ENCODE measurements around the gene SYCP2L. TPM values are rescaled to one million over a fixed set of nuclear protein-coding genes. Genes with fewer than 3 reads are reported as not detected.
A peak's percentile ranks its signal among the peaks of the same experiment; 100 is the strongest.

SYCP2L gene
- polyA plus RNA-seq, 1 of the 3 experiments (the other 2 are of a cell fraction) = 0.82 TPM

DNA sequence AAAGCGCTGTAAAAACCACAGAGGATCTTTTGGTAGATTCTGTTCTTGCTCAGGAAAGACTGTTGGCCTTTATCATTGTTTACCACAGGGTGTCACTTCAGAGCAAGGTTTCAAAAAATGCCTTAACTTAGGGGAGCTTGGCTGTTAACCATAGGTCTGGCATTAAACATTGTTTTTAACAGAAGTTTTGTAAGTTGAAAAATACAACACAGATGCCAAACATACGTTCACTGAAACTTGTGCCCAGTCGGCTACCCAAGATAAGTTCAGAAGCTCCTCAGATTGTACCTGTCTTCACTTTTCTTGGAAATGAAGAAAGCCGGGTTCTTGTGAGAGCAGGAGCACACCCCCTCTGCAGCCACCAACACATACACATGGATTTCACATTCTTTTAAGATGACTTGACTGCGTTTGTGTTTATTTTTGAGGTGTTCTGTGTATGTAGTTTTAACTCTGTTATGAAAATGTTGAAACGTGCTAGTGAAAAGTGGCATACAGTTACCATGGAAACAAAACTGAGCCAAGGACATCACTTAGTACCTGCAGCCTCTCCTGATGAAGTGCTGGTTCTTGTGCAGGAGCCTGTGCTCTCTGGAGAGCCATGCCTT lies 64.9 kb downstream of the SYCP2L start:
- no peaks in the 10 kb centered on the region for H4K20me1 ChIP-seq (ENCODE audit: insufficient read depth)
- H3K36me3 ChIP-seq (replicated peaks in 1 of 2; ENCODE audit: control insufficient read depth in 1 of 2, insufficient read depth in 2 of 2, low read length in 1 of 2) = no peaks in the 10 kb centered on the region
- no peak overlapping the region for H3K4me2 ChIP-seq
- ChIA-PET POLR2A (interaction anchor here (1.4 kb wide), 1 partner anchor 117 kb away, joined by 4 read pairs; no protein-coding TSS in a partner anchor), CTCF (interaction anchor here (0.6 to 2.3 kb wide), 28 partner anchors 10 to 1282 kb away, joined by 3 to 27 read pairs (median 4); partner anchors contain the start of gene ELOVL2)
- no peaks in the 10 kb centered on the region for H3K27me3 ChIP-seq (ENCODE audit: insufficient read depth)
- H2AFZ ChIP-seq (ENCODE audit: low read depth) = no peak overlapping the region
- WGBS (ENCODE audit: low lambda C conversion rate) = 58% methylated on average over 6 of the region's 6 CpGs
- TF ChIP-seq FOXM1 (IDR thresholded peaks at IDR 0.05; ENCODE audit: low read depth) (no peak), EZH2phosphoT487 (IDR thresholded peaks at IDR 0.05; ENCODE audit: borderline replicate concordance, low read depth) (no peak), MEF2A (IDR thresholded peaks at IDR 0.05; ENCODE audit: borderline replicate concordance, low read depth) (no peak), NRF1 (IDR thresholded peaks at IDR 0.05; ENCODE audit: low read depth, low read length) (0 out of 2 replicates have a peak, but pooled peaks have one; percentile 5), YY1 (IDR thresholded peaks at IDR 0.05; ENCODE audit: low read depth) (no peak), FOSL2 (IDR thresholded peaks at IDR 0.05; ENCODE audit: borderline replicate concordance, low read depth) (no peak), SMC3 (IDR thresholded peaks at IDR 0.05; ENCODE audit: low read depth, low read length) (peak; percentile 86), POLR2AphosphoS5 (IDR thresholded peaks at IDR 0.05; ENCODE audit: low read depth, low read length) (no peak), RAD21 (IDR thresholded peaks at IDR 0.05; ENCODE audit: low read length) (peak; percentile 78)
- TF ChIP-seq, protein P1, sequence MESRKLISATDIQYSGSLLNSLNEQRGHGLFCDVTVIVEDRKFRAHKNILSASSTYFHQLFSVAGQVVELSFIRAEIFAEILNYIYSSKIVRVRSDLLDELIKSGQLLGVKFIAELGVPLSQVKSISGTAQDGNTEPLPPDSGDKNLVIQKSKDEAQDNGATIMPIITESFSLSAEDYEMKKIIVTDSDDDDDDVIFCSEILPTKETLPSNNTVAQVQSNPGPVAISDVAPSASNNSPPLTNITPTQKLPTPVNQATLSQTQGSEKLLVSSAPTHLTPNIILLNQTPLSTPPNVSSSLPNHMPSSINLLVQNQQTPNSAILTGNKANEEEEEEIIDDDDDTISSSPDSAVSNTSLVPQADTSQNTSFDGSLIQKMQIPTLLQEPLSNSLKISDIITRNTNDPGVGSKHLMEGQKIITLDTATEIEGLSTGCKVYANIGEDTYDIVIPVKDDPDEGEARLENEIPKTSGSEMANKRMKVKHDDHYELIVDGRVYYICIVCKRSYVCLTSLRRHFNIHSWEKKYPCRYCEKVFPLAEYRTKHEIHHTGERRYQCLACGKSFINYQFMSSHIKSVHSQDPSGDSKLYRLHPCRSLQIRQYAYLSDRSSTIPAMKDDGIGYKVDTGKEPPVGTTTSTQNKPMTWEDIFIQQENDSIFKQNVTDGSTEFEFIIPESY (IDR thresholded peaks at IDR 0.05; ENCODE audit: borderline replicate concordance, low read depth) = no peak
- TF ChIP-seq, protein P2, sequence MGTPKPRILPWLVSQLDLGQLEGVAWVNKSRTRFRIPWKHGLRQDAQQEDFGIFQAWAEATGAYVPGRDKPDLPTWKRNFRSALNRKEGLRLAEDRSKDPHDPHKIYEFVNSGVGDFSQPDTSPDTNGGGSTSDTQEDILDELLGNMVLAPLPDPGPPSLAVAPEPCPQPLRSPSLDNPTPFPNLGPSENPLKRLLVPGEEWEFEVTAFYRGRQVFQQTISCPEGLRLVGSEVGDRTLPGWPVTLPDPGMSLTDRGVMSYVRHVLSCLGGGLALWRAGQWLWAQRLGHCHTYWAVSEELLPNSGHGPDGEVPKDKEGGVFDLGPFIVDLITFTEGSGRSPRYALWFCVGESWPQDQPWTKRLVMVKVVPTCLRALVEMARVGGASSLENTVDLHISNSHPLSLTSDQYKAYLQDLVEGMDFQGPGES (IDR thresholded peaks at IDR 0.05; ENCODE audit: low read depth, low read length) = no peak
- TF ChIP-seq, protein P3, sequence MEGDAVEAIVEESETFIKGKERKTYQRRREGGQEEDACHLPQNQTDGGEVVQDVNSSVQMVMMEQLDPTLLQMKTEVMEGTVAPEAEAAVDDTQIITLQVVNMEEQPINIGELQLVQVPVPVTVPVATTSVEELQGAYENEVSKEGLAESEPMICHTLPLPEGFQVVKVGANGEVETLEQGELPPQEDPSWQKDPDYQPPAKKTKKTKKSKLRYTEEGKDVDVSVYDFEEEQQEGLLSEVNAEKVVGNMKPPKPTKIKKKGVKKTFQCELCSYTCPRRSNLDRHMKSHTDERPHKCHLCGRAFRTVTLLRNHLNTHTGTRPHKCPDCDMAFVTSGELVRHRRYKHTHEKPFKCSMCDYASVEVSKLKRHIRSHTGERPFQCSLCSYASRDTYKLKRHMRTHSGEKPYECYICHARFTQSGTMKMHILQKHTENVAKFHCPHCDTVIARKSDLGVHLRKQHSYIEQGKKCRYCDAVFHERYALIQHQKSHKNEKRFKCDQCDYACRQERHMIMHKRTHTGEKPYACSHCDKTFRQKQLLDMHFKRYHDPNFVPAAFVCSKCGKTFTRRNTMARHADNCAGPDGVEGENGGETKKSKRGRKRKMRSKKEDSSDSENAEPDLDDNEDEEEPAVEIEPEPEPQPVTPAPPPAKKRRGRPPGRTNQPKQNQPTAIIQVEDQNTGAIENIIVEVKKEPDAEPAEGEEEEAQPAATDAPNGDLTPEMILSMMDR (IDR thresholded peaks at IDR 0.05) = peak; percentile 69
- H3K9ac ChIP-seq = no peak overlapping the region
- no peaks in the 10 kb centered on the region for H3K9me2 ChIP-seq
- no peaks in the 10 kb centered on the region for H3K79me2 ChIP-seq (ENCODE audit: insufficient read depth)
- DNase-seq = peak; percentile 39
- no peaks in the 10 kb centered on the region for H3F3A ChIP-seq (replicated peaks; ENCODE audit: insufficient read depth)
- no peak overlapping the region for H3K4me3 ChIP-seq (ENCODE audit: low read depth in 2 of 2, low read length in 1 of 2)
- H3K9me3 ChIP-seq = no peaks in the 10 kb centered on the region
- no peak overlapping the region for H3K27ac ChIP-seq (ENCODE audit: low read depth in 2 of 2, low read length in 1 of 2)
- H3K4me1 ChIP-seq (ENCODE audit: control insufficient read depth in 1 of 2, insufficient read depth in 2 of 2, low read depth in 1 of 2, low read length in 1 of 2) = no peaks in the 10 kb centered on the region; a peak in 1 of 4 replicates

Measured in SK-N-SH (cell line).